ENCODE data around the gene KCNQ1. TPM values are rescaled to one million over a fixed set of nuclear protein-coding genes. Genes with fewer than 3 reads are reported as not detected.

Gene KCNQ1
- total RNA-seq, 1 experiment from 2014 or later: 2.3 TPM

- Histone ChIP-seq H2AK5ac (ENCODE audit: insufficient read length, low read length) (no peak overlapping the region), H3K14ac (ENCODE audit: insufficient read depth, low read length) (no peak overlapping the region; the same call in 1 of the 2 replicates), H4K20me1 (ENCODE audit: control insufficient read depth, insufficient read depth, insufficient read length) (no peaks in the 10 kb centered on the region), H3K18ac (ENCODE audit: insufficient read length, low read depth, low read length) (no peak overlapping the region), H2AFZ (ENCODE audit: low read length) (no peak overlapping the region), H3K56ac (ENCODE audit: insufficient read length, low read depth, low read length) (no peak overlapping the region), H2BK120ac (ENCODE audit: low read depth, low read length, poor library complexity, severe bottlenecking) (no peak overlapping the region), H3K27me3 (ENCODE audit: insufficient read depth, low read length) (no peaks in the 10 kb centered on the region; the same call in 1 of the 2 replicates), H2BK20ac (ENCODE audit: low read depth, low read length, poor library complexity, severe bottlenecking) (no peak overlapping the region), H3K23ac (ENCODE audit: insufficient read length, low read depth, low read length) (no peak overlapping the region), H3K79me2 (ENCODE audit: insufficient read depth, low read length) (no peaks in the 10 kb centered on the region), H3T11ph (ENCODE audit: low read length) (no peak overlapping the region), H3K4me2 (ENCODE audit: insufficient read depth, insufficient read length, low read length) (no peak overlapping the region), H2BK12ac (ENCODE audit: insufficient read length, low read depth, low read length) (no peak overlapping the region), H4K5ac (ENCODE audit: insufficient read length, low read depth, low read length) (no peak overlapping the region), H3K9me3 (ENCODE audit: control insufficient read depth, low read depth, low read length) (no peaks in the 10 kb centered on the region), H3K4me1 (ENCODE audit: insufficient read depth, low read length) (no peaks in the 10 kb centered on the region), H3K23me2 (ENCODE audit: insufficient read length, low read depth, low read length, poor library complexity, severe bottlenecking) (no peaks in the 10 kb centered on the region), H4K8ac (replicated peaks; ENCODE audit: insufficient read length, low read depth, low read length) (no peak overlapping the region), H2BK15ac (ENCODE audit: low read depth, low read length) (no peak overlapping the region), H3K27ac (ENCODE audit: insufficient read length, low read depth, low read length) (no peak overlapping the region), H4K91ac (ENCODE audit: insufficient read length, low read depth, low read length) (no peak overlapping the region), H3K79me1 (ENCODE audit: insufficient read depth, low read depth, low read length, poor library complexity, severe bottlenecking) (no peaks in the 10 kb centered on the region), H3K9ac (ENCODE audit: extremely low read depth, insufficient read length, low read length) (no peak overlapping the region), H3K4ac (ENCODE audit: low read depth, low read length) (no peak overlapping the region), H2BK5ac (ENCODE audit: insufficient read length, low read length) (no peak overlapping the region)
- WGBS (ENCODE audit: extremely low coverage, insufficient read length, low lambda C conversion rate): no CpG with 5 or more reads among the region's 8 CpGs
- peak; percentile 22 for DNase-seq
- Mint-ChIP-seq H3K9me3 (no peaks in the 10 kb centered on the region), H3K4me1 (no peaks in the 10 kb centered on the region), H3K27me3 (ENCODE audit: low read depth) (peaks cover 67% of the 10 kb centered on the region), H3K4me3 (no peak overlapping the region), H3K27ac (no peak overlapping the region), H3K36me3 (ENCODE audit: insufficient read depth in 1 of 3, low read depth in 3 of 3) (no peaks in the 10 kb centered on the region)
- no peak for TF ChIP-seq CTCF (conservative IDR thresholded peaks at IDR 0.05)
These were observed 74.2 kb downstream of the KCNQ1 start for GRCh38 chr11:2518983-2519340.

All from H9 (cell line).